GM21423 (cell line): ENCODE measurements around the gene BCKDK.
"Not testable (repeated sequence)": the region's sequence is repeated elsewhere in the genome, so short reads cannot be mapped to it uniquely, and the experiment has no call there.

Experiments used
- ATAC-seq: cut with Tn5 transposase; IDR thresholded peaks from one replicate; pipeline ENCODE4 v1.9.1; 2021; ENCODE audit warnings: mild to moderate bottlenecking, moderate library complexity; ENCODE audit not compliant: unreplicated experiment

Gene BCKDK

GRCh38 chr16:31094424-31095120 lies 13.6 kb upstream of the BCKDK start, which contains the start of gene VKORC1:
Gene VKORC1, minus strand, starts transcription at chr16:31094797. Its CDS starts 68 bp downstream, at chr16:31094729.
- ATAC-seq: peak; percentile 81

- no peak for ATAC-seq
These were observed 8.1 kb upstream of the BCKDK start for GRCh38 chr16:31099860-31100638.

GRCh38 chr16:31100876-31101641 lies 7.1 kb upstream of the BCKDK start:
- not testable (repeated sequence) for ATAC-seq

- ATAC-seq: peak; percentile 44
These were observed 2.4 kb upstream of the BCKDK start for GRCh38 chr16:31105677-31106213.

- no peak for ATAC-seq
These were observed 1.4 kb upstream of the BCKDK start for GRCh38 chr16:31106509-31107464.

- ATAC-seq: peak; percentile 41
These were observed 720 bp upstream of the BCKDK start for GRCh38 chr16:31107465-31107867.

GRCh38 chr16:31108794-31109558 lies 790 bp downstream of the BCKDK start:
- ATAC-seq: no peak

GRCh38 chr16:31109622-31110021 lies 1.4 kb downstream of the BCKDK start:
- ATAC-seq: no peak

- ATAC-seq: no peak
These were observed 2.2 kb downstream of the BCKDK start for GRCh38 chr16:31110106-31111034.

GRCh38 chr16:31111881-31112466 lies 3.8 kb downstream of the BCKDK start:
- ATAC-seq: no peak

GRCh38 chr16:31112711-31113110 lies 4.5 kb downstream of the BCKDK start:
- ATAC-seq: no peak

GRCh38 chr16:31113121-31114120 lies 5.2 kb downstream of the BCKDK start:
- ATAC-seq: no peak

GRCh38 chr16:31114468-31114867 lies 6.3 kb downstream of the BCKDK start:
- no peak for ATAC-seq

GRCh38 chr16:31117384-31118222 lies 9.4 kb downstream of the BCKDK start, which contains the start of gene KAT8:
Gene KAT8, plus strand, starts transcription at chr16:31117664. Its CDS starts 18 bp downstream, at chr16:31117682.
- peak; percentile 85 for ATAC-seq
